HepG2 (cell line): ENCODE measurements around the gene PYGO2. TPM values are rescaled to one million over a fixed set of nuclear protein-coding genes. Genes with fewer than 3 reads are reported as not detected.

Experiments
- ARID3A ChIP-seq: IDR thresholded peaks from 2 replicates; pipeline ENCODE4 v1.6.1; 2012; ENCODE audit warnings: low read depth, low read length, improper control_type of control experiment
- DRAP1 ChIP-seq: IDR thresholded peaks from 2 replicates; pipeline ENCODE4 v1.6.1; 2016; ENCODE audit warnings: missing genetic modification reagents, missing compliant biosample characterization
- ELF4 ChIP-seq: sonication (generic); formaldehyde crosslinking; IDR thresholded peaks from 2 replicates; pipeline ENCODE4 v1.5.0; 2020; ENCODE audit warnings: missing genetic modification reagents, mild to moderate bottlenecking, moderate library complexity, borderline replicate concordance
- FOXA3 ChIP-seq: IDR thresholded peaks from 2 replicates; pipeline ENCODE4 v1.6.1; 2016; ENCODE audit warnings: missing genetic modification reagents, missing compliant biosample characterization
- HDAC1 ChIP-seq: sonication (generic); formaldehyde crosslinking; IDR thresholded peaks from 2 replicates; pipeline ENCODE4 v1.5.1; 2020; ENCODE audit warnings: mild to moderate bottlenecking, missing genetic modification reagents
- HIC2 ChIP-seq: sonication (generic); formaldehyde crosslinking; IDR thresholded peaks from 2 replicates; pipeline ENCODE4 v1.9.0; 2022; ENCODE audit warnings: low read depth, missing genetic modification reagents
- KDM1A ChIP-seq: IDR thresholded peaks from 2 replicates; pipeline ENCODE4 v1.6.1; 2016; ENCODE audit warnings: missing compliant biosample characterization
- MAFK ChIP-seq, 2 experiments: IDR thresholded peaks in 1 of 2; conservative IDR thresholded peaks in 1 of 2; 2 replicates each; pipeline ENCODE4 v1.6.1; 2011; ENCODE audit warnings: improper control_type of control experiment in 2 of 2, low read length in 2 of 2
- MIXL1 ChIP-seq: IDR thresholded peaks from 2 replicates; pipeline ENCODE4 v1.6.1; 2016
- MTA3 ChIP-seq: sonication (generic); formaldehyde crosslinking; IDR thresholded peaks from 2 replicates; pipeline ENCODE4 v1.4.0; 2020; ENCODE audit warnings: missing genetic modification reagents
- MTF1 ChIP-seq: sonication (generic); formaldehyde crosslinking; IDR thresholded peaks from 2 replicates; pipeline ENCODE4 v1.5.0; 2020; ENCODE audit warnings: missing genetic modification reagents
- MXI1 ChIP-seq: IDR thresholded peaks from 3 replicates; pipeline ENCODE4 v1.6.1; 2012; ENCODE audit warnings: low read depth, low read length, inconsistent platforms, borderline replicate concordance
- RFXANK ChIP-seq: IDR thresholded peaks from 2 replicates; pipeline ENCODE4 v1.6.1; 2016
- RXRB ChIP-seq: IDR thresholded peaks from 2 replicates; pipeline ENCODE4 v1.6.1; 2016; ENCODE audit warnings: borderline replicate concordance, missing genetic modification reagents, missing compliant biosample characterization
- SMAD3 ChIP-seq: sonication (generic); formaldehyde crosslinking; IDR thresholded peaks from 2 replicates; pipeline ENCODE4 v1.4.0; 2020; ENCODE audit warnings: missing genetic modification reagents
- SMARCC2 ChIP-seq: fragments of 450-650 bp; IDR thresholded peaks from 2 replicates; pipeline ENCODE4 v1.6.1; 2017; ENCODE audit warnings: antibody characterized with exemption, mild to moderate bottlenecking
- SRF ChIP-seq: IDR thresholded peaks from 2 replicates; pipeline ENCODE4 v1.6.1; 2011; ENCODE audit warnings: mild to moderate bottlenecking, low read depth, low read length, moderate library complexity
- TCF12 ChIP-seq, 2 experiments: fragments of 450-650 bp in 1 of 2; sonication (generic) in 1 of 2; formaldehyde crosslinking in 1 of 2; IDR thresholded peaks; 2 replicates each; pipeline versions ENCODE4 v1.6.1 to v1.8.0; 2017 to 2022; ENCODE audit warnings: antibody characterized with exemption in 1 of 2, mild to moderate bottlenecking in 1 of 2, missing genetic modification reagents in 1 of 2, moderate library complexity in 1 of 2
- TIGD3 ChIP-seq: sonication (generic); formaldehyde crosslinking; IDR thresholded peaks from 2 replicates; pipeline ENCODE4 v1.5.1; 2020; ENCODE audit warnings: mild to moderate bottlenecking, missing genetic modification reagents, borderline replicate concordance
- ZFP1 ChIP-seq: IDR thresholded peaks from 2 replicates; pipeline ENCODE4 v1.6.1; 2016
- ZMAT3 ChIP-seq: sonication (generic); formaldehyde crosslinking; conservative IDR thresholded peaks from 2 replicates; pipeline ENCODE4 v1.7.0; 2021; ENCODE audit warnings: missing genetic modification reagents
- ZNF263 ChIP-seq: sonication (generic); formaldehyde crosslinking; IDR thresholded peaks from 2 replicates; pipeline ENCODE4 v1.4.0; 2020; ENCODE audit warnings: missing genetic modification reagents
- ZNF547 ChIP-seq: sonication (generic); formaldehyde crosslinking; IDR thresholded peaks from 2 replicates; pipeline ENCODE4 v1.5.1; 2020; ENCODE audit warnings: mild to moderate bottlenecking, missing genetic modification reagents
- ZNF614 ChIP-seq: IDR thresholded peaks from 2 replicates; pipeline ENCODE4 v1.6.1; 2018; ENCODE audit warnings: missing biosample characterization, missing genetic modification reagents, inconsistent platforms, borderline replicate concordance
- ZNF644 ChIP-seq: IDR thresholded peaks from 2 replicates; pipeline ENCODE4 v1.6.1; 2016; ENCODE audit warnings: low read depth
- polyA plus RNA-seq, 8 experiments: library from polyadenylated mRNA; depleted of rRNA in 3 of 8; stranded (reverse) in 7 of 8; unstranded in 1 of 8; fragments of >200 nt; fragmentation: Illumina TruSeq in 4 of 8; extraction: Trizol in 4 of 8; gene quantifications; 2 replicates each; pipeline versions ENCODE4 v1.2.1 to v1.2.3, GENCODE V29; 2011 to 2016; ENCODE audit warnings: low read depth in 4 of 8, missing spikeins in 1 of 8, mixed read lengths in 1 of 8; ENCODE audit not compliant: insufficient read depth in 1 of 8
- total RNA-seq, 5 experiments: library from RNA; depleted of rRNA; stranded (reverse); fragments of >200 nt; fragmentation: Illumina TruSeq; extraction: Trizol; gene quantifications; 2 replicates each; pipeline ENCODE4 v1.2.3, GENCODE V29; 2016; ENCODE audit warnings: low read depth in 1 of 5
- TF ChIP-seq, protein P1 (sequence below): sonication (generic); formaldehyde crosslinking; IDR thresholded peaks from 2 replicates; pipeline ENCODE4 v1.8.1; 2023; ENCODE audit warnings: missing genetic modification reagents, inconsistent platforms, borderline replicate concordance

The PYGO2 gene
- total and polyA plus RNA-seq, 2 of the 13 experiments (the other 11 are each of a cell fraction or from before 2014, with no cell fraction given): 20.3 to 21.8 TPM

- TF ChIP-seq TCF12 (IDR thresholded peaks at IDR 0.05) (no peak), TCF12 (CRISPR knock-in tag; IDR thresholded peaks at IDR 0.05) (no peak), ZFP1 (CRISPR knock-in tag) (peak; percentile 97; the same call in 1 of the 2 replicates), ZMAT3 (0 out of 2 replicates have a peak, but pooled peaks have one; percentile 22), SRF (peak; percentile 71; the same call in 1 of the 2 replicates), HDAC1 (CRISPR knock-in tag) (peak; percentile 58), SMAD3 (no peak), ZNF614 (CRISPR knock-in tag) (no peak; the same call in 1 of the 2 replicates), MTF1 (CRISPR knock-in tag) (no peak), FOXA3 (CRISPR knock-in tag) (peak; percentile 43; the same call in 1 of the 2 replicates), MTA3 (CRISPR knock-in tag) (no peak), ELF4 (CRISPR knock-in tag) (0 out of 2 replicates have a peak, but pooled peaks have one; percentile 16), KDM1A (CRISPR knock-in tag) (peak; percentile 54; the same call in 1 of the 2 replicates), DRAP1 (peak; percentile 55; the same call in 1 of the 2 replicates), MXI1 (peak; percentile 76; the same call in 2 of the 3 replicates), SMARCC2 (no peak), ARID3A (no peak), RXRB (0 out of 2 replicates have a peak, but pooled peaks have one; percentile 12), ZNF644 (CRISPR knock-in tag) (no peak), MIXL1 (CRISPR knock-in tag) (no peak), ZNF263 (CRISPR knock-in tag) (no peak), RFXANK (CRISPR knock-in tag) (no peak), HIC2 (CRISPR knock-in tag) (peak; percentile 50; the same call in 1 of the 2 replicates), TIGD3 (CRISPR knock-in tag) (no peak), ZNF547 (CRISPR knock-in tag) (no peak), MAFK (conservative IDR thresholded peaks at IDR 0.05 in 1 of 2, IDR thresholded peaks at IDR 0.05 in 1 of 2; ENCODE audit: low read length in 2 of 2) (no peak)
- TF ChIP-seq, protein P1, sequence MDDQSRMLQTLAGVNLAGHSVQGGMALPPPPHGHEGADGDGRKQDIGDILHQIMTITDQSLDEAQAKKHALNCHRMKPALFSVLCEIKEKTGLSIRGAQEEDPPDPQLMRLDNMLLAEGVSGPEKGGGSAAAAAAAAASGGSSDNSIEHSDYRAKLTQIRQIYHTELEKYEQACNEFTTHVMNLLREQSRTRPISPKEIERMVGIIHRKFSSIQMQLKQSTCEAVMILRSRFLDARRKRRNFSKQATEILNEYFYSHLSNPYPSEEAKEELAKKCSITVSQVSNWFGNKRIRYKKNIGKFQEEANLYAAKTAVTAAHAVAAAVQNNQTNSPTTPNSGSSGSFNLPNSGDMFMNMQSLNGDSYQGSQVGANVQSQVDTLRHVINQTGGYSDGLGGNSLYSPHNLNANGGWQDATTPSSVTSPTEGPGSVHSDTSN (CRISPR knock-in tag): no peak
Observed at GRCh38 chr1:154955039-154955717, 6.4 kb downstream of the PYGO2 start (continued).
